GM18505 (cell line): ENCODE results near the gene STXBP1.

Experiments used
- ATAC-seq: cut with Tn5 transposase; IDR thresholded peaks from one replicate; pipeline ENCODE4 v1.9.1; 2021; ENCODE audit not compliant: unreplicated experiment
- POLR2A ChIP-seq: IDR thresholded peaks from 4 replicates; pipeline ENCODE4 v1.6.1; 2011; ENCODE audit warnings: borderline replicate concordance; ENCODE audit not compliant: insufficient read depth, insufficient read length; ENCODE audit errors: extremely low read depth

STXBP1 gene

DNA sequence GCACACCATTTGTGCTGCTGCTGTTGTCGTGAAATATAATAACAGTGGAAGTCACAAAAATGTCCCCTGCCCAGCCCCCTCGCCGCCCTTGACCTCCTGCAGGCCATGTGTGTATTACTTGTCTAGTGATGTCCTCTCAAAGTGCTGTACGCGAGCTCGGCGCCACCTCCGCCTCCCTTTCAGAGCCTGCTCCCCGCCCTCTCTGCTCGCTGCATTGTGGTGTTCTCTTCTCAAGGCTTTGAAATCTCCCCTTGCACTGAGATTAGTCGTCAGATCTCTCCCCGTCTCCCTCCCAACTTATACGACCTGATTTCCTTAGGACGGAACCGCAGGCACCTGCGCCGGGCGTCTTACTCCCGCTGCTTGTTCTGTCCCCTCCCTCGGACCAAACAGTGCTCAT is 80.0 kb downstream of the STXBP1 start:
- no peak for TF ChIP-seq POLR2A
- no peak for ATAC-seq

- no peak for ATAC-seq
- no peak for TF ChIP-seq POLR2A
Measured at GRCh38 chr9:127693143-127693542, 81.1 kb downstream of the STXBP1 start.

DNA sequence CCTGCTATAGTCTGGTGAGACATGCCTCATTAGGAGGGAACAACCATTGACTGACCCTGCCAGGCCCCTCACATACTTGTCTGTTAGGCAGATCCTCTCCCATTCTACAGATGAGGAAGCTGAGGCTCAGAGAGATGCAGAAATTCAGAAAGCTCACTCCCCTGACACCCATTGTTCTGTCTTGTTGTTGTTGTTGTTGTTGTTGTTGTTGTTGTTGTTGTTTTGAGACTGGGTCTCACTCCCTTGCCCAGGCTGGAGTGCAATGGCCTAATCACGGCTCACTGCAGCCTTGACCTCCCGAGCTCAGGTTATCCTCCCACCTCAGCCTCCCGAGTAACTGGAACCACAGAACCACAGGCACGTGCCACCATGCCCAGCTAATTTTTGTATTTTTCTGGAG is 81.6 kb downstream of the STXBP1 start:
- no peak for ATAC-seq
- TF ChIP-seq POLR2A = no peak

- TF ChIP-seq POLR2A = no peak
- no peak for ATAC-seq
Measured at GRCh38 chr9:127694890-127695720, 83.0 kb downstream of the STXBP1 start.

GRCh38 chr9:127697575-127697974 is 85.5 kb downstream of the STXBP1 start:
- no peak for TF ChIP-seq POLR2A
- ATAC-seq = no peak

GRCh38 chr9:127698386-127698785 is 86.3 kb downstream of the STXBP1 start:
- TF ChIP-seq POLR2A = no peak
- no peak for ATAC-seq

- peak; percentile 77 for ATAC-seq
- TF ChIP-seq POLR2A = no peak
Measured at GRCh38 chr9:127698985-127699670, 87.1 kb downstream of the STXBP1 start.

DNA sequence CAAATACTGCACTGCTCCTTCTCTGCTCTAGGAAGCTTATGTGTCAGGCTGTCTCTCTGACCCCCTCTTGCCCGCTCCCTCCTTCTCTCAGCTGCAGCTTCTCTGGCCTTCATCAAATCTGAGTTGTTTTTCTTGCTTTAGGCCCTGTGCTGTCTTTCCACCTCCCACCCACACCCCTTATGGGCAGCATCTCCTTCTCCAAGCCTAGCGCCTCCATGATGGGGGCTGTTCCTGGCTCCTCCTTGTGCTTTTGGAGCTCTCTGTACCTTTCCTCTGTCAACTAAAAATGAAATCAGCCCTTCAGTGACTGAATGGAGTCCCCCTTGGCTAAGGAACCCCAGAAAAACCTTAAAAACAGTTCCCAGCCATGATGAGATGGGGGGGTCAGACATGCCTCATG is 88.1 kb downstream of the STXBP1 start:
- TF ChIP-seq POLR2A = no peak
- ATAC-seq = no peak

GRCh38 chr9:127700594-127701255 is 88.6 kb downstream of the STXBP1 start:
- no peak for TF ChIP-seq POLR2A
- no peak for ATAC-seq

GRCh38 chr9:127703289-127703946 is 91.3 kb downstream of the STXBP1 start:
- no peak for ATAC-seq
- TF ChIP-seq POLR2A = no peak

DNA sequence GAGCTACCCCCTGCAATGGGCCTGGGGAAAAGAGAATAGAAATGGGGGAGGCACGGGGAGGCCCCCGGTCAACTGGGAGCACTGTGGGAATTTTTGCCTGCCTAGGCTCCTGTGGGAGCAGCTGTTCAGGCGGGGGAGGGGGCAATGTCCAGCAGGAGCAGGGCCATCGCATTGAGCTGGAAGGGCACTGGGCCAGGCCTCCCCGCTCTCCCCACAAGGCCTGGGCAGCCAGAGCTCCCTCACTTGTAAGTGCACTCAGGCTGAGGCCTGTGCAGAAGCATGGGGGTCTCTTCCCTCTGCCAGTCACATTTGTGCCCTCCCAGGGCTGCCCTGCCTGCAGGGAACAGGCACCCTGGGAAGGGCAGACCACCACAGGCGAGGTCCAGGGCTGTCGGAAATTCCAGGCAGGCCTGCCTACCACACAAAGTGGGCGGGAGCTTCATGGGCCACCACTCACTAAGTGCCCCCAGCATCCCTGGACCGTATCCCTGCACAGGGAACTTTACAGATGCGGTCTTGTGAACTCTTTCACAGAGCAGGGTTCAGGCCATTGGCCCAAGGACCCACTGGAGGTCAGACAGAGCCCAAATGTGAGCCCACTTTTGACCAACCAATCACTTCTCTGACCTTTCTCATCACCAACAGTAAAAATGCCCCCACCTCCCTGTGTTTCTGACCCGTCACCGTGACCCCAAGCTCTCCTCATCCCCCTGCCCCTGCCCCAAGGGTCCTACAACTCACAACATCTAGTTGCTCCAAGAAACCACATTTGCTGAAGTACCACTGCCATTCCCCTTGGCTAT is 93.7 kb downstream of the STXBP1 start:
- TF ChIP-seq POLR2A = no peak
- no peak for ATAC-seq

- no peak for ATAC-seq
Measured at GRCh38 chr9:127706836-127707241, 94.8 kb downstream of the STXBP1 start, which contains the start of gene CFAP157. Gene CFAP157 (plus strand): TSS chr9:127706988. CDS start chr9:127707032, 44 bp downstream.

More at GRCh38 chr9:127706836-127707241, 94.8 kb downstream of the STXBP1 start, which contains the start of gene CFAP157:
- no peak for TF ChIP-seq POLR2A
